NCI-H1417 treated with DMSO at 0.1 percent for 48 hours (cell line): ENCODE data around the gene TNFRSF9.
"Not testable (repeated sequence)": the region's sequence is repeated elsewhere in the genome, so short reads cannot be mapped to it uniquely, and the experiment has no call there.

Experiments
- DNase-seq: peaks from one replicate; lab custom pipeline; 2025; lab: John Stamatoyannopoulos, UW

The TNFRSF9 gene

GRCh38 chr1:7961216-7962013, 20.8 kb upstream of the TNFRSF9 start, which contains the start of gene PARK7:
Gene PARK7, plus strand, starts transcription at chr1:7961711. Its CDS starts 1,075 bp downstream, at chr1:7962786.
- DNase-seq = peak; percentile 90

DNA sequence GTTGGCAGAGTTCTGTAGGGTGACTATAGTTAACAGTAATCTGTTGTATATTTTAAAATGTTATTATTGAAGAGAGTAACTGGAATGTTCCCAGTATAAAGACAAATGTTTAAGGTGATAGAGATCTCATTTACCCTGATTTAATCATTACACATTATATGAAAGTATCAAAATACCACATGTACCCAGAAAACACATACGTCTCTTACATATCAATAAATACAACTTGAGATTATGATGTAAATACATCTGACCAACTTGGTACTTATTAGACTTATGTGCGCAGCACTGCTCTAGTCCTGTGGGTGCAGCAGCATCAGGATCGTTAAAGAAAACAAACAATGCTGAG, 20.2 kb upstream of the TNFRSF9 start:
- DNase-seq = no peak

GRCh38 chr1:7960165-7960564, 19.5 kb upstream of the TNFRSF9 start:
- DNase-seq = no peak

GRCh38 chr1:7956218-7957032, 15.8 kb upstream of the TNFRSF9 start:
- no peak for DNase-seq

GRCh38 chr1:7954683-7955082, 14.0 kb upstream of the TNFRSF9 start:
- DNase-seq = no peak

DNA sequence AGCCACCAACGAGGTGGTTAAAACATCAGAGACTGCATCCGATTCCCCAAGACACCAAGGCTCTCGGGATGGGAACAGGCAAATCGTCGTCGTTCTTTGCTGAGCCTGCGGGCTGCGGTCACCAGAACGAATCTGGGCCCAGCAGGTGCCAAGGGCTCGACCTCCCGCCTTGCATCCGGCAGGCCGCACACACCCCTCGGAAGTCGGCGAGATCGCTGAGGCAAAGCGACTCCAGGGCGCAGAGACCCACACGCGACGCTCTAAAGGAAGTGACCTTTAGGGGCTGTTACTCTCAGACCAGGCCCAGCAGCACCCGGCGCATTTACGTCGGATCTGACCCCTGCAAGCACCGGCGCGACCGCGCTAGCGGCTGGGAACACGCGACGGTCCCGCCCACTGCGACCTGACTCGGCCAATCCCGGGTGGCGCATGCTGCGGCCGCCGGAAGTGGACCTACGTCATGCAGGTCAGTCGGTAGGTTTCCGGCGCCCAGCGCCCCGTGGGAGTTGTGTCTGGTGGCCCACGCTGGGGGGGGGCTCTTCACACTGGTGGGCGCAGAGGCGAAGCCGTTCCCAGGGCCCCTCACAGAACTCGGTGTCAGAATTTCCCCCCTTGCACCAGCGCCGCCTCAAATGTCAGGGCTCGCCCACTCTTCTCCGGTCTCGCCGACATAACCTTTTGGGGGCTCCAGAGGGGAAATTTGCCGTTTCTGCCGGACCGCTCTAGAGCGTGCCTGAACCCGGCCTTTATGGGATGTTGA, 13.4 kb upstream of the TNFRSF9 start:
- no peak for DNase-seq

DNA sequence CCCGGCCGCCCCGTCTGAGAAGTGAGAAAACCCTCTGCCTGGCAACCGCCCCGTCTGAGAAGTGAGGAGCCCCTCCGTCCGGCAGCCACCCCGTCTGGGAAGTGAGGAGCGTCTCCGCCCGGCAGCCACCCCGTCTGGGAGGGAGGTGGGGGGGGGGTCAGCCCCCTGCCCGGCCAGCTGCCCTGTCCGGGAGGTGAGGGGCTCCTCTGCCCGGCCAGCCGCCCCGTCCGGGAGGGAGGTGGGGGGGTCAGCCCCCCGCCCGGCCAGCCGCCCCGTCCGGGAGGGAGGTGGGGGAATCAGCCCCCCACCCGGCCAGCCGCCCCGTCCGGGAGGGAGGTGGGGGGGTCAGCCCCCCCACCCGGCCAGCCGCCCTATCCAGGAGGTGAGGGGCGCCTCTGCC, 12.2 kb upstream of the TNFRSF9 start:
- DNase-seq = not testable (repeated sequence)

DNA sequence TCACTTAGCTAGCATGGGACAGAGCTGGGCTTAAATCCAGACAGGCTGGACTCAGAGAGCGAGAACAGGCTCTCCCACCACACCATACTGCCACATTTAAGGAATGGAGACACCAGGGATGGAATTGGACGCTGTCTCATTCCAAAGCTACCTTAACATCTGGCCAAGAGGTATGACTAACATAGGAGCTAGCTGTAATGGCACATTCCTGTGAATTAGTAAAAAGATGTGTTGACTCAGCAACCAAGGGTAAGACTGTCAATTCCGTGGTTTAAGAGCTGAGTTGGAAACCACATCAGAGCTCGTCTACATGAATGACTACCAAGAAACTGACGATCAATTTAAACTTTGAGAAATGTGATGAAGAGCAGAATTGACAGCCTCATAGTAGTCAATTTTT, 8.3 kb upstream of the TNFRSF9 start:
- no peak for DNase-seq

- no peak for DNase-seq
These were observed 2.6 kb upstream of the TNFRSF9 start for GRCh38 chr1:7943251-7943650.

DNA sequence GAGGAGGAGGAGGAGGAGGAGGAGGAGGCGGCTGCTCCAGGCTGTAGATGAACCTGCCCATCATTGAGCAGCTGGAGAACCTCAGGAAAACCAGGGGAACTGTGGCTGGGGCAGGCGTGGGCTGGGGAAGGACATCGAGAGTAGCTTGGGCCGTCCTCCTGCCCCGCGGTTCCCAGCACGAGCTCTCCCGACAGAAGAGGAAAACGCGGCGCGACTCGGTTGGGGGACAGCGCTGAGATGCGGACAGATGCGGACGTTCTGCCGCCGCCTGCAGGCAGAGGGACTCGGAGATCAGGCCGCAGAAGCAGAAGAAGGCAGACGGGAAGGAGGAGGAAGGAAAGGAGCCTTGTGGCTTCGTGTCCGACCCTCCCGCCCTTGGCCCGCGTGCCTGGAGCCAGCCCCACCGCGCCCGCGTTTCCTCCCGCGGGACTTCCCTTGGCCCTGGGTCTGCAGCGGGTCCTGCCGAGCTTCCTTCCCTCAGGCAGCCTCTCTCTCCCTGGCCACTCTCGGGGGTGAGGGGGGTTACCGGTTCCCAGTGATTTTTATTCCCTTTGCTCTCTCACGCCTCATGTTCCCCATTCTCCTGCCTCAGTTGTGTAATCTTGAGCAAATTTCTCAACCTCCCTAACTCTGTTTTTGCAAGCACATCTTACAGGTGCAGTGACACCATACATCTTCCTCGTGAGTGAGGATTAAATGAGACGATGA, 1.7 kb upstream of the TNFRSF9 start:
- DNase-seq = peak; percentile 12

GRCh38 chr1:7941437-7941793, 776 bp upstream of the TNFRSF9 start:
- DNase-seq = no peak

DNA sequence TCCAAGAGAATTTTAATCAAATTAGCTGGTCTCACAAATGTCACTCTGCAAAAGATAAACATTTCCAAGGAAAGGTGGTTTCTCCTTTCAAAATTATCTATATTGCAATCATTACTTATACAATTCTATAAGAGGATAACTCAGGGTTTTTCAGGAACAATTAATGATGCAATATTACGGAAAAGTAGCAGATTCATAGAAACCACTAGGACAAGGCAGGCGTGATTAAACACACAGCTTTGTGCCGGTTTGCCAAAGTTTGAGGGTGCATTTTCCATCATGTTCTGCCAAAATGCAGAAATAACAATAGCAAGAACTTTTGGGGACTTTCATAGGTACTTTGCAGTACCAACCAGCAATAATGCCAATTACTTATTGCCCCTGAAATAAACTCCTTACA, 605 bp downstream of the TNFRSF9 start:
- no peak for DNase-seq

DNA sequence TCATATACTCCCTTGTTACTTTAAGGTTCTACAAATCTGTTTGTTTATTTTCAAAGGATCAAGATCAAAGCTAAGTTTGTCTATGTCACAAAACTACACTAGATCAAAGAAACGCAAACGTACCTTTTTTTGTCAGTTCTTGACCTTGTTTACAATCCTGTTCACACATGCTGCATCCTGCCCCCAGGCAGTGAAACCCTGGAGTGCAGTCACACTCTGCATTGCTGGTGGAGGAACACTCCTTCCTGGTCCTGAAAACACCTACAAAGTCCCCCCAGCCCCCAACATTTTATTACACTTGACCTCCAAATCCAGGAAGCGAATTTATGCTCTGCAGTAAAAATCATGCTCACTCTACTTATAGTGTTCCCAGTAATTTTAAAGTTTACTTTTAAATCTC, 2.6 kb downstream of the TNFRSF9 start:
- DNase-seq = no peak

GRCh38 chr1:7932524-7933138, 8.0 kb downstream of the TNFRSF9 start:
- DNase-seq = no peak

DNA sequence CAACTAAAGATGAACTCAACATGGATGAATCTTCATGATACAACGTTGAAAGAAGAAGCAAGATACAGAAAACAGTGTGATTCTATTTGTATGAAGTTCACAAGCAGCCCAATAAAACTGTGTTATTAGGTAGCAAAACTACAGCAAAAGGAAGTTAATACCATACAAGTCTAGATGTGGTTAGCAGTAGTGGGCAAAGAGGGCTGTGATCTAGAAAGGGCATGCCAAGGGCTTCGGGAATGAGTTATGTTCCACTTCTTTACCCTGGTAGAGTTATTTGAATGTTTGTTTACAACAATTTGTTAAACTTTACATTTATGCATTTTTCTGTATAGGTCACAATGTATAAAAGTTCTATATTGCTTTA, 9.2 kb downstream of the TNFRSF9 start:
- DNase-seq = no peak

DNA sequence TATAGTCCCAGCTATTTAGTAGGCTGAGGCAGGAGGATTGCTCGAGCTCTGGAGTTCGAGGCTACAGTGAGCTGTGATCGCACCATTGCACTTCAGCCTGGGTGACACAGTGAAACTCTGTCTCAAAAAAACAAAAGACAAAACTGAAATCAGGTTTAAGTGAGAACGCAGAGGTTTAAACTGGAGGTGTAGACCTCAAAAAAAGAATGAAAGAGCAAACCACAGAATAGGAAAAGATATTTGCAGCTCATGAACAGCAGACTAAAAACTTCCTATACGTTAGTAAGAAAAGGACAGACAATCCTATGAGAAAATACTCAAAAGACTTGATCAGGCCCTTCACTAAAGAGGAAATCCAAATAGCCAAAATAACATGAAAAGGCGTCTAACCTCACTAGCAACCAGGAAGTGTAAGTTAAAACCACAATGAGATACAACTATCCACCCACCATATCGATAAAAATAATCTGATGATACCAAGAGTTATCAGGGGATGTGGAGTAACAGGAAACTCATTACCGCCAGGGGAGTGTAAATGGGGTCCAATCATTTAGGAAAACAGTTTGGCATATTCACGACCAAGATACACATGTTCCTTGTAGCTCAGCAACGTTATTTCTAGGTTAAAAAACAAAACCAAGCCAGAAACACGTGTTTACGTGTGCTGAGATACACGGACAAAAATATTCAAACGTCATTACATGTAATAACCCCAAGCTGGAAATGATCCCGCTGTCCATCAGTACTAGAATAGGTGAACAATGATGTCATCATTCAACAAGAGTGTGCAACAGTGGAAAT, 9.8 kb downstream of the TNFRSF9 start:
- no peak for DNase-seq

- no peak for DNase-seq
These were observed 11.0 kb downstream of the TNFRSF9 start for GRCh38 chr1:7929637-7930036.

DNA sequence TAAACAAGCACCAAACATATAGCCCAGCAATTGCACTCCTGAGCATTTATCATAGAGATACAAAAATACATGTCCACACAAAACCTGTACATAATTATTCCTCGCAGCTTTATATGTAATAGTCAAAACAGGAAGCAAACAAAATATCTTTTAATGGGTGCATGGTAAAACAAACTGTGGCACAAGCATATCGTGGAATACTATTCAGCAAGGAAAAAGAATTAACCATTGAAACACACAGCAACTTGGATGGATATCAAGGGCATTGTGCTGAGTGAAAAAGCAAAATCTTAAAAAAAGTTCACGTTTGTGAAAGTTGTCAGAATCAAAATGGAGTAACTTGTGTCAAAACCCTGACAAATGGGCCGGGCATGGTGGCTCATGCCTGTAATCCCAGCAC, 12.4 kb downstream of the TNFRSF9 start:
- no peak for DNase-seq

GRCh38 chr1:7927061-7927460, 13.6 kb downstream of the TNFRSF9 start:
- DNase-seq = not testable (repeated sequence)

DNA sequence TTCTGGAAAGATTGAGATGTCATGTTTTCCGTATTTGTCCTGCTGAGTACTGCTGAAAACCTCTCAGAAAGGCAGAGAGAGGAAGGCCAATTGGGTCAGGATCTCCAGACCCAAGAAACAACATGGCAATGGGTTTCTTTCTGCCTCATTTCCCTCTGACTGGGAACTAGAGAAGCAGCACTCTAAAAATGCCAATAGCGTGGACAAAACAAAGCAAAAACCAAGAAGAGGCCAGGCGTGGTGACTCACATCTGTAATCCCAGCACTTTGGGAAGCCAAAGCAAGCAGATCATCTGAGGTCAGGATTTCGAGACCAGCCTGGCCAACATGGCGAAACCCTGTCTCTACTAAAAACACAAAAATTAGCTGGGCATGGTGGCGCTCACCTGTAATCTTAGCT, 18.3 kb downstream of the TNFRSF9 start:
- DNase-seq = no peak

- no peak for DNase-seq
These were observed 18.8 kb downstream of the TNFRSF9 start for GRCh38 chr1:7921796-7922195.
